Thyroid gland (tissue), 4 donors: ENCODE data around the gene ARHGEF18. TPM values are rescaled to one million over a fixed set of nuclear protein-coding genes. Genes with fewer than 3 reads are reported as not detected.
"Not testable (repeated sequence)": the region's sequence is repeated elsewhere in the genome, so short reads cannot be mapped to it uniquely, and the experiment has no call there.

Experiments
- DNase-seq, 2 donors: peaks; one replicate each; pipeline ENCODE4 v3.0.0-alpha.2; 2019
- H3K27ac ChIP-seq, 3 donors: fragments of 200-600 bp; sonication (generic); 1 replicate in 2 of 3; 2 replicates in 1 of 3; pipeline ENCODE4 v1.5.1; 2016 to 2019; ENCODE audit warnings: mild to moderate bottlenecking in 1 of 3, moderate library complexity in 1 of 3
- H3K27me3 ChIP-seq: fragments of 200-600 bp; sonication (generic); one replicate; pipeline ENCODE4 v1.5.1; 2019
- H3K36me3 ChIP-seq, 2 donors: fragments of 200-600 bp; sonication (generic); one replicate each; pipeline ENCODE4 v1.5.1; 2016 to 2019
- H3K4me1 ChIP-seq, 2 donors: fragments of 200-600 bp; sonication (generic); one replicate each; pipeline ENCODE4 v1.5.1; 2017 to 2019
- H3K4me3 ChIP-seq, 3 donors: fragments of 200-600 bp; sonication (generic); replicated peaks in 1 of 3; 1 replicate in 2 of 3; 2 replicates in 1 of 3; pipeline ENCODE4 v1.5.1; 2016; ENCODE audit warnings: mild to moderate bottlenecking in 1 of 3
- H3K9me3 ChIP-seq: fragments of 200-600 bp; sonication (generic); one replicate; pipeline ENCODE4 v1.5.1; 2017
- POLR2A ChIP-seq, 2 donors: fragments of 450-650 bp; IDR thresholded peaks; one replicate each; pipeline ENCODE4 v1.6.1; 2017; ENCODE audit warnings: antibody characterized with exemption in 2 of 2, mild to moderate bottlenecking in 2 of 2, moderate library complexity in 1 of 2
- WGBS, 2 donors: methylation state at CpG; one replicate each; pipeline ENCODE4 v1.1.5; 2017; 5-methylcytosine and 5-hydroxymethylcytosine counted together
- intact Hi-C: fragments of 100-400 bp; cut with DNase I; formaldehyde crosslinking; loops from one replicate; pipeline ENCODE4 v1.15.1; 2023
- total RNA-seq, 4 donors: library from RNA; depleted of rRNA; stranded (reverse); fragments of >200 nt; gene quantifications; one replicate each; pipeline ENCODE4 v1.2.3, GENCODE V29; 2016
- TF ChIP-seq, protein P1 (sequence below), 6 experiments: fragments of 200-600 bp in 3 of 6; fragments of 450-650 bp in 3 of 6; sonication (generic) in 3 of 6; IDR thresholded peaks; one replicate each; pipeline ENCODE4 v1.5.1; 2016 to 2019; ENCODE audit warnings: antibody characterized with exemption in 6 of 6, mild to moderate bottlenecking in 2 of 6, inconsistent platforms in 1 of 6, moderate library complexity in 1 of 6

The ARHGEF18 gene
- total RNA-seq, 4 donors from 2014 or later: 22.6 to 37.2 (median 27.2) TPM

DNA sequence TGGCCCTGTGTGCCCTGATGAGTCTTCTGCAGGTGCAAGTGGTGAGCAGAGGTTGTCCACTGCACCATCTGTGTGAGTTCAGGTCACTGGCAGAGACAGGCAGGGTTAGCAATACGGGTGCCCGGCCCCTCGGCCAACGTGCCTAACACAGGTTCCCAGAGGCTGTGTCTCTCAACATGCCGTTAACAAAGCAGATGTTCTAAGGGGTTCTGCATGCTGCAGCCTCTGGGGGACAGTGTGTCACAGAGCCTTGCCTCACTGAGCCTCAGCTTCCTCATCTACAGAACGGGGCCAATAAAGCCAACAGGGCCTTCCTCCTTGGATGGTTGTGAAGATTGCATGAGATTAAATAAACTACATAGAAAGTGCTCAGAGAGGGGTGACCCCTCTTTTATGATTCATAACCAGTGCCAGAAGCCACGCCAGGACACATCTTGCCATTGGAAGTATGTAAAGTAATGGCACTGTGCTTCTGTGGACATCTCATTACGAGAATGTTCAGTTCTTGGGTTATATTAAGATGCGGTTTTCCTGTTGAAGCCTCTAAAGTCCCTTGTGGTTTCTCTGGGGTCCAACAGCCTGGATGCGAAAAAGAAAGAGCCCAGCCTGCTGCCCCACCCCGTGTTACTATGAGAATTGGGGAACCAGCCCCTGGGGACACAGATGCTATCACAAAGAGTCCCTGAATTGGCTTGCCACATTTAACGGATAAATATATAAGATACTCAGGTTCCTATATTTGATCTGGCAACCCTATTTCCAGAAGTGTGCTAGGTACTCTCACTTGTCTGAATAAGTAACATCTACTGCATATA is 11.2 kb upstream of the ARHGEF18 start:
- DNase-seq: no peak
- WGBS, 2 donors: 74 to 84% methylated on average over 11 to 12 of the region's 12 CpGs
- Histone ChIP-seq H3K36me3 (no peaks in the 10 kb centered on the region), H3K27me3 (no peaks in the 10 kb centered on the region), H3K27ac (no peak overlapping the region), H3K9me3 (no peaks in the 10 kb centered on the region), H3K4me3 (no peak overlapping the region), H3K4me1 (peaks cover 0 to 8% of the 10 kb centered on the region in 2 donors)
- TF ChIP-seq, protein P1, sequence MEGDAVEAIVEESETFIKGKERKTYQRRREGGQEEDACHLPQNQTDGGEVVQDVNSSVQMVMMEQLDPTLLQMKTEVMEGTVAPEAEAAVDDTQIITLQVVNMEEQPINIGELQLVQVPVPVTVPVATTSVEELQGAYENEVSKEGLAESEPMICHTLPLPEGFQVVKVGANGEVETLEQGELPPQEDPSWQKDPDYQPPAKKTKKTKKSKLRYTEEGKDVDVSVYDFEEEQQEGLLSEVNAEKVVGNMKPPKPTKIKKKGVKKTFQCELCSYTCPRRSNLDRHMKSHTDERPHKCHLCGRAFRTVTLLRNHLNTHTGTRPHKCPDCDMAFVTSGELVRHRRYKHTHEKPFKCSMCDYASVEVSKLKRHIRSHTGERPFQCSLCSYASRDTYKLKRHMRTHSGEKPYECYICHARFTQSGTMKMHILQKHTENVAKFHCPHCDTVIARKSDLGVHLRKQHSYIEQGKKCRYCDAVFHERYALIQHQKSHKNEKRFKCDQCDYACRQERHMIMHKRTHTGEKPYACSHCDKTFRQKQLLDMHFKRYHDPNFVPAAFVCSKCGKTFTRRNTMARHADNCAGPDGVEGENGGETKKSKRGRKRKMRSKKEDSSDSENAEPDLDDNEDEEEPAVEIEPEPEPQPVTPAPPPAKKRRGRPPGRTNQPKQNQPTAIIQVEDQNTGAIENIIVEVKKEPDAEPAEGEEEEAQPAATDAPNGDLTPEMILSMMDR (IDR thresholded peaks at IDR 0.05): no peak
- intact Hi-C loops: no loop called here

DNA sequence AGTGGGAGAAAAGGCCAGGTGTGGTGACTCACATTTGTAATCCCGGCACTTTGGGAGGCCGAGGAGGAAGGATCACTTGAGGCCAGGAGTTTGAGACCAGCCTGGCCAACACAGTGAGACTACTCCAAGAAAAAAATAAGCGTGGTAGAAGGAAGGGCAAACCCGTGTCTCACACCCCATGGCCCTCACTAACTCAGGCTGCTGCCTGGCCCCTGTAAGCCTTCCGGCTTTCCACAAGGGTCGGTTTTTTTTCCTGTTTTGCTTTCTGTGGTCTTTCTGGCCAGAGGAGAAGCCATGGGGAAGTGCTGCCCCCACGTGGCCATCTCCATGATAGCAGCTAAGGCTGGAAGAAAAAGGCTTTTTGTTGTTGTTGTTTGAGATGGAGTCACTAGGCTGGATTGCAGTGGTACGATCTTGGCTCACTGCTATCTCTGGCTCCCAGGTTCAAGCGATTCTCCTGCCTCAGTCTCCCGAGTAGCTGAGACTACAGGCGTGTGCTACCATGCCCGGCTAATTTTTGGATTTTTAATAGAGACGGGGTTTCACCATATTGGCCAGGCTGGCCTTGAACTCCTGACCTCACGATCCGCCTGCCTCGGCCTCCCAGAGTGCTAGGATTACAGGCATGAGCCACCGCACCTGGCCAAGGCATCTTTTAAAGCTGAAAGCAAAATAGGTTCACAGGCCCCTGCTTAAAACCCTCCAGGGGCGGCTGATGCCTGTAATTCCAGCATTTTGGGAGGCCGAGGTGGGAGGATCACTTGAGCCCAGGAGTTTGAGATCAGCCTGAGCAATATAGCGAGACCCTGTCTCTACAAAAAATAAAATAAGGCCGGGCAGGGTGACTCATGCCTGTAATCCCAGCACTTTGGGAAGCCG is 7.5 kb upstream of the ARHGEF18 start:
- 47 to 48% methylated on average over 22 of the region's 22 CpGs for WGBS, 2 donors
- no peak for TF ChIP-seq POLR2A (IDR thresholded peaks at IDR 0.05)
- TF ChIP-seq, protein P1 (IDR thresholded peaks at IDR 0.05): peak; percentile 89 to 93 (median 92)

DNA sequence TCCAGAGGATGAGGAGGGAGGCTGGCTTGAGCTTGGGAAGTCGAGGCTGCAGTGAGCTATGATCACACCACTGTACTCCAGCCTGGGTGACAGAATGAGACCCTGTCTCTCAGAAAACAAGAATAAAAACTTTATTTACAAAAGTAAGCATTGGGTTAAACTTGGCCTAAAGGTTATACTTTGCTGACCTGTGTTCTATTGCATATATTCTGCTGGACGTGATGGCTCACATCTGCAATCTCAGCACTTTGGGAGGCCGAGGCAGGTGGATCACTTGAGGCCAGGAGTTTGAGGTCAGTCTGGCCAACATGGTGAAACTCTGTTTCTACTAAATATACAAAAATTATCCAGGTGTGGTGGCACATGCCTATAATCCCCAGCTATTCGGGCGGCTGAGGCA is 6.6 kb upstream of the ARHGEF18 start:
- intact Hi-C loops: loop anchor here (5.0 kb wide), 1 partner anchor 195 kb away; no protein-coding TSS in a partner anchor
- no peaks in the 10 kb centered on the region for H3K9me3 ChIP-seq

More for the DNA sequence above, 7.5 kb upstream of the ARHGEF18 start:
- intact Hi-C loops: loop anchor here (2.0 to 5.0 kb wide), 2 partner anchors 194 to 238 kb away; no protein-coding TSS in a partner anchor
- no peaks in the 10 kb centered on the region for H3K9me3 ChIP-seq
- DNase-seq: peak; percentile 69 to 77
- peaks cover 0 to 8% of the 10 kb centered on the region in 2 donors for H3K4me1 ChIP-seq
- H3K36me3 ChIP-seq: no peaks in the 10 kb centered on the region
- no peak overlapping the region for H3K27ac ChIP-seq
- no peak overlapping the region for H3K4me3 ChIP-seq
- H3K27me3 ChIP-seq: no peaks in the 10 kb centered on the region

DNA sequence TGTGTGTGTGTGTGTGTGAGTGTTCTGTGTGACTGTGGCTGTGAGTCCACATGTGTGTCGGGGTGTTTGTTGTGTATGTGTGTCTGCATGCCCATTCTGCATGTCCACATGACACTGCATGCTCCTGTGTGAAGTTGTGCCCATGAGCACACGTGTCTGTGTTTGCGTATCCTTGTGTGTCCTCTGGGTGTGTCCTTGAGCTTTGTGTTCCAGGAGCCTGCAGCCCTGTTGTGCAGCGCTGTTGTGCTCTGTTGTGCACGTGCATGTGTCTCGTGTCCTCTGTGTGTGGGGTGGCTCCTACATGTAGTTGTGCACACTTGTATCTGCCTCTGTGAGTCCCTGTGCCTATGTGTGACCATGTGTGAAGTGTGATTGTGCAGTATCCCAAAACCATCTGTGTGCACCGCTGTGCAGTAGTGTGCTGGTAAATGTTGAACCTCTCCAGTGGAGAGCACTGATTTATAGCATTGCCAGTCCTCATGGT is 2.2 kb upstream of the ARHGEF18 start:
- intact Hi-C loops: no loop called here
- H3K9me3 ChIP-seq: no peaks in the 10 kb centered on the region
- H3K4me3 ChIP-seq: no peak overlapping the region
- no peaks in the 10 kb centered on the region for H3K4me1 ChIP-seq
- TF ChIP-seq, protein P1 (IDR thresholded peaks at IDR 0.05): no peak
- TF ChIP-seq POLR2A (IDR thresholded peaks at IDR 0.05): no peak
- DNase-seq: no peak
- H3K27ac ChIP-seq: no peak overlapping the region
- 84% methylated on average over 2 to 5 of the region's 7 CpGs for WGBS, 2 donors
- no peaks in the 10 kb centered on the region for H3K36me3 ChIP-seq
- H3K27me3 ChIP-seq: no peaks in the 10 kb centered on the region

More for the DNA sequence above, 6.6 kb upstream of the ARHGEF18 start:
- H3K4me3 ChIP-seq: no peak overlapping the region
- no peak for DNase-seq
- WGBS, 2 donors: 85 to 94% methylated on average over 5 of the region's 5 CpGs
- TF ChIP-seq POLR2A (IDR thresholded peaks at IDR 0.05): no peak
- TF ChIP-seq, protein P1 (IDR thresholded peaks at IDR 0.05): no peak
- H3K27me3 ChIP-seq: no peaks in the 10 kb centered on the region
- H3K27ac ChIP-seq: no peak overlapping the region
- H3K36me3 ChIP-seq: no peaks in the 10 kb centered on the region
- peaks cover 0 to under 1% of the 10 kb centered on the region in 2 donors for H3K4me1 ChIP-seq

DNA sequence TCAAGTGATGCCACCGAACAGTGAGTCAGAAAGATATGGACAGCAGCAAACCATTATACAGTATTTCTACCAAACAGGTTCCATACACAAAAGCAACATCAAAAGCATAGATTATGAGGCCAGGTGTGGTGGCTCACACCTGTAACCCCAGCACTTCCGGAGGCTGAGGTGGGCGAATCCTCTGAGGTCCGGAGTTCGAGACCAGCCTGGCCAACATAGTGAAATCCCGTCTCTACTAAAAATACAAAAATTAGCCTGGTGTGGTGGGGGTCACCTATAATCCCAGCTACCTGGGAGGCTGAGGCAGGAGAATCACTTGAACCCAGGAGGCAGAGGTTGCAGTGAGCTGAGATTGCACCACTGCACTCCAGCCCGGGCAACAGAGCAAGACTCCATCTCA is 1.7 kb upstream of the ARHGEF18 start:
- intact Hi-C loops, DNase-seq, H3K27ac ChIP-seq, H3K4me3 ChIP-seq, H3K9me3 ChIP-seq, H3K36me3 ChIP-seq, H3K27me3 ChIP-seq, H3K4me1 ChIP-seq: not testable (repeated sequence)
- 88 to 90% methylated on average over 7 of the region's 7 CpGs for WGBS, 2 donors
